Osteoblast (primary cell): Measurements from ENCODE around the gene GDF2. TPM values are rescaled to one million over a fixed set of nuclear protein-coding genes. Genes with fewer than 3 reads are reported as not detected.

Source experiments
- DNase-seq: peaks from one replicate; pipeline ENCODE4 v3.0.0; 2011; ENCODE audit warnings: low spot score, mixed read lengths; ENCODE audit not compliant: insufficient read length; ENCODE audit errors: missing footprints
- H2AFZ ChIP-seq: 2 replicates; pipeline ENCODE4 v1.6.0; 2011; ENCODE audit warnings: mild to moderate bottlenecking, low read length
- H3K27ac ChIP-seq: 2 replicates; pipeline ENCODE4 v1.5.1; 2011; ENCODE audit warnings: mild to moderate bottlenecking, low read depth, low read length, moderate library complexity
- H3K27me3 ChIP-seq: 2 replicates; pipeline ENCODE4 v1.6.0; 2012; ENCODE audit warnings: mild to moderate bottlenecking, control low read depth, inconsistent platforms, low read length, moderate library complexity; ENCODE audit not compliant: insufficient read depth
- H3K36me3 ChIP-seq: 2 replicates; pipeline ENCODE4 v1.5.1; 2011; ENCODE audit warnings: mild to moderate bottlenecking, low read length, control low read depth, moderate library complexity; ENCODE audit not compliant: insufficient read depth
- H3K4me1 ChIP-seq: 2 replicates; pipeline ENCODE4 v1.5.1; 2011; ENCODE audit warnings: mild to moderate bottlenecking, low read length, control low read depth, moderate library complexity; ENCODE audit not compliant: insufficient read depth
- H3K4me2 ChIP-seq: 2 replicates; pipeline ENCODE4 v1.6.0; 2011; ENCODE audit warnings: mild to moderate bottlenecking, low read length; ENCODE audit not compliant: insufficient read depth
- H3K4me3 ChIP-seq: fragments of 200-600 bp; sonication (generic); 3 replicates; pipeline ENCODE4 v1.5.1; 2012; ENCODE audit warnings: mild to moderate bottlenecking, low read length, inconsistent platforms; ENCODE audit not compliant: insufficient read depth
- H3K79me2 ChIP-seq: 2 replicates; pipeline ENCODE4 v1.6.0; 2012; ENCODE audit warnings: mild to moderate bottlenecking, low read length, control low read depth, inconsistent platforms; ENCODE audit not compliant: insufficient read depth
- H3K9me3 ChIP-seq: 2 replicates; pipeline ENCODE4 v1.5.1; 2011; ENCODE audit warnings: low read depth, low read length, control low read depth
- H4K20me1 ChIP-seq: 2 replicates; pipeline ENCODE4 v1.6.0; 2012; ENCODE audit warnings: mild to moderate bottlenecking, low read length, control low read depth; ENCODE audit not compliant: insufficient read depth
- CTCF ChIP-seq: IDR thresholded peaks from 2 replicates; pipeline ENCODE4 v1.5.1; 2011; ENCODE audit warnings: mild to moderate bottlenecking, low read depth, low read length, moderate library complexity; ENCODE audit errors: extremely low read depth
- total RNA-seq: library from RNA; depleted of rRNA; stranded (reverse); fragments of >200 nt; gene quantifications from 2 replicates; pipeline ENCODE4 v1.2.3, GENCODE V29; 2012

Gene GDF2
- total RNA-seq = not detected in 2 replicates

GRCh38 chr10:47322300-47323061, at the start of gene GDF2:
Gene GDF2, plus strand, starts transcription at chr10:47322454. Its CDS starts 215 bp downstream, at chr10:47322669.
- Histone ChIP-seq H3K27ac (no peak within 1 kb of the TSS), H3K9me3 (no peaks in the 10 kb centered on the region), H3K36me3 (no peaks in the 10 kb centered on the region), H3K4me1 (no peaks in the 10 kb centered on the region), H3K4me3 (no peak within 1 kb of the TSS), H2AFZ (no peak within 1 kb of the TSS), H3K79me2 (no peaks in the 10 kb centered on the region), H3K4me2 (no peak within 1 kb of the TSS), H3K27me3 (peaks cover 15% of the 10 kb centered on the region), H4K20me1 (no peaks in the 10 kb centered on the region)
- peak; percentile 53 for DNase-seq
- no peak for TF ChIP-seq CTCF

GRCh38 chr10:47276071-47276470, 46.2 kb upstream of the GDF2 start:
- Histone ChIP-seq H3K4me1 (no peaks in the 10 kb centered on the region), H3K4me2 (no peak overlapping the region), H2AFZ (no peak overlapping the region), H3K9me3 (no peaks in the 10 kb centered on the region), H3K27ac (no peak overlapping the region), H3K79me2 (no peaks in the 10 kb centered on the region), H3K27me3 (peaks cover 4% of the 10 kb centered on the region), H3K36me3 (no peaks in the 10 kb centered on the region), H3K4me3 (no peak overlapping the region), H4K20me1 (no peaks in the 10 kb centered on the region)
- TF ChIP-seq CTCF = no peak
- DNase-seq = no peak

GRCh38 chr10:47276576-47277351, 45.5 kb upstream of the GDF2 start:
- H3K27ac ChIP-seq = no peak overlapping the region
- no peaks in the 10 kb centered on the region for H3K36me3 ChIP-seq
- no peaks in the 10 kb centered on the region for H3K4me1 ChIP-seq
- no peak for DNase-seq
- H3K4me2 ChIP-seq = no peak overlapping the region
- H3K27me3 ChIP-seq = peaks cover 4% of the 10 kb centered on the region
- no peaks in the 10 kb centered on the region for H3K79me2 ChIP-seq
- no peak for TF ChIP-seq CTCF
- H2AFZ ChIP-seq = no peak overlapping the region
- no peaks in the 10 kb centered on the region for H3K9me3 ChIP-seq
- no peak overlapping the region for H3K4me3 ChIP-seq
- no peaks in the 10 kb centered on the region for H4K20me1 ChIP-seq
